ENCODE results near the gene FOSL1. TPM values are rescaled to one million over a fixed set of nuclear protein-coding genes. Genes with fewer than 3 reads are reported as not detected.

The FOSL1 gene
- total RNA-seq, 1 experiment from 2014 or later: 232 TPM

- DNase-seq (ENCODE audit: low read depth): no peak
These were observed 36.1 kb downstream of the FOSL1 start for GRCh38 chr11:65863889-65864705.

GRCh38 chr11:65862941-65863888, 37.0 kb downstream of the FOSL1 start:
- no peak for DNase-seq (ENCODE audit: low read depth)

DNA sequence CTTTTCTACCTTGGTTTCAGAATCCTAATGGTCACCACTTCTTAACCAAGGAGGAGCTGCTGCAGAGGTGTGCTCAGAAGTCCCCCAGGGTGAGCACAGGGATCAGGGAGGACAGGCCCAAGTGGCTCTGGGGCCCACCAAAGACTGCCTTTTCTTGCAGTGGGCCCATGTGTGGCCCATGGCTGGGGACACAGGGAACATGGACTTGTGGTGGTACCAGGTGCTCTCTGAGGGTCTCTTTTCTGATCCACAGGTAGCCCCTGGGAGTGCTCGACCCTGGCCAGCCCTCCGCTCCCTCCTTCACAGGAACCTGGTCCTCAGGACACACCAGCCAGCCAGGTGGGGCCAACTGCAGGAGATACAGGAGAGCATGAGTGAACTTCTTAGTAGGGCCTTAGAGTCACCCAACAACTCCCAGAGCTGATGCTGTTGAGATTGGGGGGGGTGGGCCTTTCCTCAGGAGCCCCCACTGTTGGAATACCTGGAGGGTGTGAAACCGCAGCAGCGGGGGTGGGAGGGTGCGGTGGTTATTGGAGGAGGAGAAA, 37.9 kb downstream of the FOSL1 start:
- no peak for DNase-seq (ENCODE audit: low read depth)

- no peak for DNase-seq (ENCODE audit: low read depth)
These were observed 38.5 kb downstream of the FOSL1 start for GRCh38 chr11:65861533-65862183.

- no peak for DNase-seq (ENCODE audit: low read depth)
These were observed 39.1 kb downstream of the FOSL1 start for GRCh38 chr11:65861165-65861505.

- DNase-seq (ENCODE audit: low read depth): peak; percentile 98
These were observed 39.7 kb downstream of the FOSL1 start, which contains the start of gene MUS81 for GRCh38 chr11:65860278-65861164. MUS81 (plus strand) TSS chr11:65860433; CDS start chr11:65860754, 321 bp downstream.

DNA sequence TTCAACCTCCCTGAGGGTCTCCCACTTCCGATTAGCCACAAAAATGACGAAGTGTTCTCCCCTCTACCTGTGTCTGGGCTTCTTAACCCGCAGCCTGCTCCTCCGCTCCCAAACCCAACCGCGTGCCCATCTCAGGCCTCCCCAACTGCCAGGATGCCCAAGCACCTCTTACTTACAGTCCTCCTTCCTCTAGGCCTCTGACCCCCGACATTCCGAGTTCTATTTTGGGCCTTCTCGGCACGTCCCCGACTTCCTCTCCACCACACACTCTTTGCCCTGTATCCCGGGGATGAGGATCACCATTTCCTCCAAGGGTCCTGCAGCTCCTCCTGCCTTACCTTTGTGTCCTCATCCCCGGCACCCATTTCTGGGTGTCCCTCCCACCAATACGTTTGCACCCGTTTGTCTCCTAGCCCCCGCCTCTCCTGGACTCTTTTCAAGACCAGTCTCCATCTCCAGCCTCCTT, 40.3 kb downstream of the FOSL1 start:
- DNase-seq (ENCODE audit: low read depth): no peak

DNA sequence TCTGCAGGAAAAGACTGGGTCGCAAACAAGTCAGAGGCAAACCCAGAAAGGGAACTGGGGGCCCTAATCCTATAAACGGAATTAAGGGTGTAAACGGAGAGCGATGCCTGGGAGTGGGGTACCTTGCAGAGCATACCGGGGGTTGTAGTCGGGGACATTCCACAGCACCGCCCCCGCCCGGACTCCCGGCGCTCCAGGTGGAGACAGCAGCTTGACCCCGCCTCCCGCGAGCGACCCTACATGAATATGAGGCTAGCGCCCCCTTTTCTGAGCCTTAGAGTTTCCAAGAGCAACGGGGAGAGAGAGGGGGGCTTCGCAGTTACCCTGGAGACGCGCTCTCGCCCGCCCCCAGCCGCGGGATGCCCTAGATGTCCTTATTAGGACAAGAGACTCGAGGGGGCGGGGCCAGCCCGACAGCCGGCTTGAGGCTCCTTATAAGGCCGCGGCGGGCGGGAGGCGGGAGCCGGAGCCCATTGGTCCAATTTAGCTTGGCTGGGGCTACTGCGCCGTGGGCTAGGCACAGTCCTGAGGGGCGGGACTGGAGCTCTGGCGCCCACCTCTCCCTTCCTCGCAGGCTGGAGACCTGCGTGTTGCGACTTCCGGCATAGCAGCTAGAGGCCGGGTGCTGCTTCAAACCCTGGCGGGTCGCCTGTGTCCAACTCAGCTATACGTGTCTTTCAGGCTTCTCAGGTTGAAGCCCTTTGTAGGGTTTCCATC, 40.9 kb downstream of the FOSL1 start:
- DNase-seq (ENCODE audit: low read depth): peak; percentile 100

DNA sequence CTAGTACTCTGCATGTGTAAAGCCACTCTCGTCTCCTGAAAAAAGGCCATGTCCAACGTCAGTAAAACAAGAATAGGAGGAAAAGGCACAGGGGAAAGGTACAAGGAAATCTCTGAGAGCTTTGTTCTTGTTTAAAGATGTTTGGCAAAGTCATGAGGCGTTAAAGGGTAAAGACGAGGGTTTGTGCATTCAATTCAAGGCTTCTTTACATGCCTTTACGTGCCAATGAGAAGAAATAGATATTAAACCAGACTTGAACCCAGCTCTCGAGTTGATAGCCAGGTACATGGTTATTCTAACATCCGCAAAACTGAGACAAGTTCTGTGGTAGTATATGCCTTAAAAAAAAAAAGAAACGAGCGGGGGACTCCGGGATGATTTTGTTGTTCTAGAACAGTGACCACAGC, 41.5 kb downstream of the FOSL1 start:
- no peak for DNase-seq (ENCODE audit: low read depth)

DNA sequence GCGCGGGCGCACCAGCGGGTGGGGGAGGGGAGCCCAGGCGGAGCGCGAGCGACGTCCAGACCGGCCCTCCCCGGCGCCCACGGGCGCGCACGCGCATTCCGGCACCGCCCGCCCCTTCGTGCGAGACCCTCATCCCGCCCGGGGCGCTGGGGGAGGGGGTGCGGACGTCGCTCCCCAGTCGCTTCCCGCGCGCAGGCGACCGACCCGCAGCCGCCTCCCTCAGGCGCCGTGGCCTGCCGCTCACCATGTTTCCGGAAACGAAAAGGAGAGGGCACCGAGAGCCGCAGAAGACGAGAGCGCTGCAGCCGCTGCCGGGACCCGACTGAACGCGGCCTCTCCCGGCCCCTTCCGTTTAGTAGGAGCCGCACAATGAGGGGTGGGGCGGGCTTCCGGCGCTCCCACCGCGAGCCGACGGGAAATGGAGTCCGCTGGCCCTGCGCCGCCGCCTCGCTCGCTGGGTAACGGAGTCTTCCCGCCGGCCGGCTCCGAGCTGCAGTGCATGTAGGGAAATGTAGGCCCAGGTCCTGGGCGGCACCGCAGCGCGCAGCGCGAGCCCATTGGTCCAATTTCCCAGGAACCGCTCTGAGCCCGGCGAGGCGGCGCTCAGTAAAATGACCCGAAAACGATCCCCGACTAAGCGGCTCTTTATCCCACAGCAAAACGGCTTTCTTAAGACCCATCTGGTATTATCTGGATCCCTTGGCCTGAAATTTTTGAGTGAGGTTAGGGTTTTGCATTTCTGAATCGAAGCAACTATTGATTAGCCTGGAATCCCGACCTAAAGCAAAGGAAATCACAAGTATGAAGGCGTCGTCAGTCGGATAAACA, 42.1 kb downstream of the FOSL1 start, which contains the start of gene CFL1:
Gene CFL1 (minus strand): TSS at position 328 of the 828 bp plus-strand sequence. CDS start 81 bp downstream, at position 247.
- DNase-seq (ENCODE audit: low read depth): peak; percentile 98

- no peak for DNase-seq (ENCODE audit: low read depth)
These were observed 42.7 kb downstream of the FOSL1 start for GRCh38 chr11:65857500-65857852.

- DNase-seq (ENCODE audit: low read depth): peak; percentile 71
These were observed 43.3 kb downstream of the FOSL1 start for GRCh38 chr11:65856689-65857499.

GRCh38 chr11:65855927-65856363, 44.2 kb downstream of the FOSL1 start:
- no peak for DNase-seq (ENCODE audit: low read depth)

GRCh38 chr11:65854852-65855837, 45.0 kb downstream of the FOSL1 start:
- no peak for DNase-seq (ENCODE audit: low read depth)

GRCh38 chr11:65854161-65854592, 46.0 kb downstream of the FOSL1 start:
- DNase-seq (ENCODE audit: low read depth): no peak

GRCh38 chr11:65853246-65853979, 46.8 kb downstream of the FOSL1 start:
- DNase-seq (ENCODE audit: low read depth): no peak
